GM23248 (cell line): Measurements from ENCODE around the gene EZH2.

Experiments
- EZH2 ChIP-seq: fragments of 200-600 bp; sonication (generic); IDR thresholded peaks from 2 replicates; pipeline ENCODE4 v1.6.1; 2018; ENCODE audit warnings: antibody characterized with exemption, mild to moderate bottlenecking; ENCODE audit not compliant: insufficient read depth, poor library complexity, severe bottlenecking
- EZH2phosphoT487 ChIP-seq: fragments of 200-600 bp; sonication (generic); IDR thresholded peaks from 2 replicates; pipeline ENCODE4 v1.6.1; 2018; ENCODE audit warnings: antibody characterized with exemption, moderate library complexity, mild to moderate bottlenecking, low read depth; ENCODE audit not compliant: insufficient read depth

GRCh38 chr7:148793590-148793989, 90.5 kb downstream of the EZH2 start:
- no peak for TF ChIP-seq EZH2phosphoT487
- no peak for TF ChIP-seq EZH2
